IMR-90 (cell line): ENCODE data around the gene GALNT3. TPM values are rescaled to one million over a fixed set of nuclear protein-coding genes. Genes with fewer than 3 reads are reported as not detected.

Source experiments
- ATAC-seq: fragments of 200-7000 bp; cut with Tn5 transposase; 2 replicates; pipeline ENCODE4 v1.9.1; 2020; ENCODE audit warnings: low read depth, mild to moderate bottlenecking, moderate library complexity
- BruUV-seq: library from RNA; stranded (reverse); fragments of 400-500 nt; replicated peaks from 2 replicates; lab custom pipeline; 2021; lab: Mats Ljungman, UMichigan
- CTCF ChIA-PET: fragments of 300-600 bp; formaldehyde crosslinking; extraction: SDS; loops from one replicate; lab custom pipeline; 2021; ENCODE audit warnings: antibody characterized with exemption; lab: Yijun Ruan, JAX
- POLR2A ChIA-PET: fragments of 300-600 bp; sonication (Branson Sonifier 250); formaldehyde crosslinking; loops from one replicate; lab custom pipeline; 2022; ENCODE audit warnings: antibody characterized with exemption; ENCODE audit not compliant: unreplicated experiment; lab: Charles Lee
- DNase-seq: peaks from one replicate; pipeline ENCODE4 v3.0.0; 2013
- H2AFZ ChIP-seq: replicated peaks from 2 replicates; pipeline ENCODE3; 2013; ENCODE audit warnings: low read length, mild to moderate bottlenecking; ENCODE audit not compliant: poor library complexity
- H2AK5ac ChIP-seq: 2 replicates; pipeline ENCODE4 v1.6.1; 2013; ENCODE audit warnings: low read depth, low read length, inconsistent platforms
- H2AK9ac ChIP-seq: replicated peaks from 2 replicates; pipeline ENCODE3; 2013; ENCODE audit warnings: mild to moderate bottlenecking, low read depth, low read length, moderate library complexity; ENCODE audit not compliant: poor library complexity
- H2BK120ac ChIP-seq: 2 replicates; pipeline ENCODE4 v1.6.1; 2013; ENCODE audit warnings: low read depth, low read length, inconsistent platforms
- H2BK15ac ChIP-seq: 3 replicates; pipeline ENCODE4 v1.6.1; 2013; ENCODE audit warnings: low read depth, low read length, inconsistent platforms
- H2BK20ac ChIP-seq: 2 replicates; pipeline ENCODE4 v1.6.1; 2013; ENCODE audit warnings: low read depth, mild to moderate bottlenecking, inconsistent platforms, low read length, moderate library complexity
- H2BK5ac ChIP-seq: 2 replicates; pipeline ENCODE4 v1.6.1; 2013; ENCODE audit warnings: mild to moderate bottlenecking, low read depth, low read length, inconsistent platforms; ENCODE audit not compliant: poor library complexity, severe bottlenecking
- H3K14ac ChIP-seq: replicated peaks from 2 replicates; pipeline ENCODE4 v1.6.1; 2013; ENCODE audit warnings: low read depth, low read length, inconsistent platforms
- H3K18ac ChIP-seq: 2 replicates; pipeline ENCODE4 v1.6.1; 2013; ENCODE audit warnings: low read depth, low read length, control low read depth
- H3K23ac ChIP-seq: 2 replicates; pipeline ENCODE4 v1.6.1; 2013; ENCODE audit warnings: low read depth, low read length, inconsistent platforms
- H3K27ac ChIP-seq: 2 replicates; pipeline ENCODE4 v1.5.1; 2013; ENCODE audit warnings: mild to moderate bottlenecking, control low read depth, low read length; ENCODE audit not compliant: insufficient read depth
- H3K27me3 ChIP-seq: 2 replicates; pipeline ENCODE4 v1.6.1; 2013; ENCODE audit warnings: low read length; ENCODE audit not compliant: control insufficient read depth, insufficient read depth
- H3K36me3 ChIP-seq: 2 replicates; pipeline ENCODE4 v1.6.1; 2013; ENCODE audit warnings: low read length, mixed read lengths; ENCODE audit not compliant: control insufficient read depth, insufficient read depth
- H3K4ac ChIP-seq: 2 replicates; pipeline ENCODE4 v1.6.1; 2013; ENCODE audit warnings: low read depth, low read length, inconsistent platforms
- H3K4me1 ChIP-seq: 2 replicates; pipeline ENCODE4 v1.6.1; 2013; ENCODE audit warnings: low read length, mixed read lengths; ENCODE audit not compliant: control insufficient read depth, insufficient read depth
- H3K4me2 ChIP-seq: 2 replicates; pipeline ENCODE4 v1.6.1; 2013; ENCODE audit warnings: low read depth, mild to moderate bottlenecking, control low read depth, low read length, moderate library complexity
- H3K4me3 ChIP-seq: 2 replicates; pipeline ENCODE4 v1.5.1; 2013; ENCODE audit warnings: low read depth, mild to moderate bottlenecking, control low read depth, low read length, moderate library complexity; ENCODE audit not compliant: insufficient read depth
- H3K56ac ChIP-seq: 2 replicates; pipeline ENCODE4 v1.6.1; 2013; ENCODE audit warnings: low read length, inconsistent platforms; ENCODE audit not compliant: insufficient read depth; ENCODE audit errors: extremely low read depth
- H3K79me1 ChIP-seq, 2 experiments: 2 replicates each; pipeline ENCODE4 v1.6.1; 2013; ENCODE audit warnings: low read length in 2 of 2, inconsistent platforms in 1 of 2, low read depth in 1 of 2
- H3K9ac ChIP-seq: 2 replicates; pipeline ENCODE4 v1.6.1; 2013; ENCODE audit warnings: low read depth, low read length, control low read depth
- H3K9me1 ChIP-seq: 2 replicates; pipeline ENCODE4 v1.6.1; 2013; ENCODE audit warnings: low read length, inconsistent platforms; ENCODE audit not compliant: insufficient read depth
- H3K9me3 ChIP-seq: 2 replicates; pipeline ENCODE4 v1.6.1; 2013; ENCODE audit warnings: low read length; ENCODE audit not compliant: control insufficient read depth, insufficient read depth
- H4K20me1 ChIP-seq: 2 replicates; pipeline ENCODE4 v1.6.1; 2013; ENCODE audit warnings: low read length, inconsistent platforms; ENCODE audit not compliant: insufficient read depth
- H4K5ac ChIP-seq: 2 replicates; pipeline ENCODE4 v1.6.1; 2013; ENCODE audit warnings: mild to moderate bottlenecking, low read depth, low read length, control low read depth
- H4K8ac ChIP-seq, 2 experiments: 2 replicates each; pipeline ENCODE4 v1.6.1; 2013; ENCODE audit warnings: low read depth in 2 of 2, low read length in 2 of 2, control low read depth in 1 of 2, inconsistent platforms in 1 of 2
- H4K91ac ChIP-seq: 2 replicates; pipeline ENCODE4 v1.6.1; 2013; ENCODE audit warnings: low read depth, low read length, inconsistent platforms; ENCODE audit not compliant: insufficient read depth
- BHLHE40 ChIP-seq: fragments of 150-350 bp; IDR thresholded peaks from 2 replicates; pipeline ENCODE4 v1.6.1; 2016; ENCODE audit warnings: mild to moderate bottlenecking, low read depth, low read length
- CEBPB ChIP-seq: IDR thresholded peaks from 2 replicates; pipeline ENCODE4 v1.6.1; 2012; ENCODE audit warnings: low read depth, low read length, improper control_type of control experiment
- CHD1 ChIP-seq: IDR thresholded peaks from 2 replicates; pipeline ENCODE4 v1.6.1; 2012; ENCODE audit warnings: low read depth, low read length, improper control_type of control experiment
- FOS ChIP-seq: fragments of 150-350 bp; IDR thresholded peaks from 2 replicates; pipeline ENCODE4 v1.6.1; 2016; ENCODE audit warnings: low read depth, low read length
- RAD21 ChIP-seq: IDR thresholded peaks from 2 replicates; pipeline ENCODE4 v1.6.1; 2012; ENCODE audit warnings: low read length, improper control_type of control experiment
- SMC3 ChIP-seq: fragments of 150-350 bp; IDR thresholded peaks from 2 replicates; pipeline ENCODE4 v1.6.1; 2016; ENCODE audit warnings: low read depth, mild to moderate bottlenecking, antibody characterized with exemption, low read length, moderate library complexity
- WGBS, 2 experiments: methylation state at CpG; one replicate each; pipeline versions ENCODE4 v1.1.5 to v1.1.7; 2013; ENCODE audit warnings: missing lambda C conversion rate in 2 of 2; ENCODE audit not compliant: insufficient read length in 1 of 2; ENCODE audit errors: extremely low coverage in 2 of 2; 5-methylcytosine and 5-hydroxymethylcytosine counted together
- dilution Hi-C: fragments of 300-500 bp; cut with HindIII; formaldehyde crosslinking; loops from one replicate; pipeline ENCODE4 v1.14.3; 2018; ENCODE audit warnings: low sequenced_read_pairs; ENCODE audit not compliant: unreplicated experiment
- in situ Hi-C: fragments of 300-500 bp; cut with MboI; formaldehyde crosslinking; loops from 3 replicates; pipeline ENCODE4 v1.14.3; 2019; ENCODE audit warnings: low sequenced_read_pairs, inconsistent platforms, mixed read lengths
- intact Hi-C: fragments of 100-400 bp; cut with micrococcal nuclease; formaldehyde crosslinking; loops from 2 replicates; pipeline ENCODE4 v1.10.0; 2022
- polyA plus RNA-seq, 3 experiments: library from polyadenylated mRNA; depleted of rRNA; stranded (reverse); fragments of >200 nt; gene quantifications; 2 replicates each; pipeline ENCODE4 v1.2.3, GENCODE V29; 2012; ENCODE audit warnings: low replicate concordance in 1 of 3
- total RNA-seq: library from RNA; depleted of rRNA; stranded (reverse); fragments of >200 nt; gene quantifications from 2 replicates; pipeline ENCODE4 v1.2.3, GENCODE V29; 2012

GALNT3 gene
- total and polyA plus RNA-seq, 2 of the 4 experiments (the other 2 are of a cell fraction), result 1.1 to 2.0 TPM

- no peak overlapping the region for H3K9ac ChIP-seq
- intact Hi-C loops (no loop called here), in situ Hi-C loops (no loop called here), dilution Hi-C loops (no loop called here)
- H3K23ac ChIP-seq, result no peak overlapping the region
- no peaks in the 10 kb centered on the region for H3K79me1 ChIP-seq
- no peak overlapping the region for H3K4me2 ChIP-seq
- no peak for ATAC-seq
- TF ChIP-seq BHLHE40, result no peak
- no peak for TF ChIP-seq SMC3
- TF ChIP-seq CEBPB, result no peak
- no peak for TF ChIP-seq FOS
- no peak for TF ChIP-seq RAD21
- no peak for TF ChIP-seq CHD1
- no peak overlapping the region for H2BK5ac ChIP-seq
- no CpG with 5 or more reads among the region's 2 CpGs for WGBS, 2 experiments
- H4K5ac ChIP-seq, result no peak overlapping the region
- no peak overlapping the region for H2BK15ac ChIP-seq
- no peak overlapping the region for H3K4ac ChIP-seq
- no TSS peak for BruUV-seq
- no peaks in the 10 kb centered on the region for H3K9me1 ChIP-seq
- H2BK120ac ChIP-seq, result no peak overlapping the region
- H3K36me3 ChIP-seq, result no peaks in the 10 kb centered on the region
- H2AFZ ChIP-seq, result no peak overlapping the region
- no peak overlapping the region for H2AK9ac ChIP-seq
- H3K9me3 ChIP-seq, result no peaks in the 10 kb centered on the region
- no peak overlapping the region for H4K8ac ChIP-seq
- H4K91ac ChIP-seq, result no peak overlapping the region
- no peaks in the 10 kb centered on the region for H3K27me3 ChIP-seq
- H2BK20ac ChIP-seq, result no peak overlapping the region
- H3K56ac ChIP-seq, result no peak overlapping the region
- no peaks in the 10 kb centered on the region for H3K4me1 ChIP-seq
- H3K27ac ChIP-seq, result no peak overlapping the region
- H4K20me1 ChIP-seq, result no peaks in the 10 kb centered on the region
- no peak overlapping the region for H2AK5ac ChIP-seq
- no peak overlapping the region for H3K14ac ChIP-seq
- DNase-seq, result no peak
- ChIA-PET CTCF (no interaction called here), POLR2A (no interaction called here)
- no peak overlapping the region for H3K4me3 ChIP-seq
- no peak overlapping the region for H3K18ac ChIP-seq
These were observed 50.6 kb downstream of the GALNT3 start for GRCh38 chr2:165743442-165743841.
